ENCODE data around the gene NAALADL2.

The NAALADL2 gene

GRCh38 chr3:175184392-175184791 lies 325.3 kb downstream of the NAALADL2 start:
- H3K27me3 Mint-ChIP-seq (ENCODE audit: low read depth), result no peaks in the 10 kb centered on the region
- H3K36me3 Mint-ChIP-seq (ENCODE audit: low read depth), result no peaks in the 10 kb centered on the region
- no peak for TF ChIP-seq CTCF (IDR thresholded peaks at IDR 0.05; ENCODE audit: unreplicated experiment in 3 of 3)
- no peaks in the 10 kb centered on the region for H3K4me1 Mint-ChIP-seq
- no peak overlapping the region for H3K27ac Mint-ChIP-seq
- H3K4me3 Mint-ChIP-seq, result no peak overlapping the region
- peaks cover 3% of the 10 kb centered on the region for H3K9me3 Mint-ChIP-seq

DNA sequence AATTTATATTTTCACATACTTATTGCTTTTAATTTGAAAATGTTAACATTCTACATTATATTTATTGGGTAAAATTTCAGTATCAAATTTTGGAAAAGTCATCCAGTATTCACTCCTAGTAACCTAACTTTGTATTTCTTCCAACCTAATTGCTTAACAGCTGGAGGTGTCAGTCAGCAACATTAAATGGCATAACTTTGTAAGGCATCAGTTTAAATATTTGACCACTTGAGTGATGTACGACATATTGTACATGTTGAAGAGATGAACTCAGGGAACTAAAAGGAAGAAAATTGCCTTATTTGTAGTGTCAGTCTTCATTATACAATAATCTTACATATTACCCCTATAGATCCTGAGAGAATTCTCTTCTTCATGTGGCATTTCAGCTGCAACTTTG lies 326.8 kb downstream of the NAALADL2 start:
- H3K4me3 Mint-ChIP-seq, result no peak overlapping the region
- H3K27me3 Mint-ChIP-seq (ENCODE audit: low read depth), result no peaks in the 10 kb centered on the region
- TF ChIP-seq CTCF (IDR thresholded peaks at IDR 0.05; ENCODE audit: unreplicated experiment in 3 of 3), result no peak
- H3K36me3 Mint-ChIP-seq (ENCODE audit: low read depth), result no peaks in the 10 kb centered on the region
- no peaks in the 10 kb centered on the region for H3K4me1 Mint-ChIP-seq
- H3K9me3 Mint-ChIP-seq, result peaks cover 8% of the 10 kb centered on the region
- H3K27ac Mint-ChIP-seq, result no peak overlapping the region

DNA sequence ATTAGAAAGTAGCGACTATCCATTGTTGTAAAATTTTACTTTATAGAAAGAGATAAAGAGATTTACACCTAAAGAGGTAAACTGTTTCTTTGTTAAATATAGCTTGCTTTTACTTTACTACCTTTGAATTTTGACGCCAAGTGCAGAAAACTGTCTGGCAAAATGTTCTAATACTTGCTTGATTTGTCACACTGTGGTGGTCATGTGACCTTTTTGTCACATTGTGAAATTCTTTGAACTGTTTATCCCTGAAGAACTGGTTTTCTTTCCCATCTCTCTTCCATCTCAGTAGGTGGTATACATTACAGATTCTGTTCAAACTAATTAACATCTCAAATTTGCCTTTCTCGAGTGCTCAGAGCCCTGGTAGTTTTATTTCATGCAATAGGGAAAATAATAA lies 327.4 kb downstream of the NAALADL2 start:
- H3K4me3 Mint-ChIP-seq, result no peak overlapping the region
- no peaks in the 10 kb centered on the region for H3K36me3 Mint-ChIP-seq (ENCODE audit: low read depth)
- peaks cover 8% of the 10 kb centered on the region for H3K9me3 Mint-ChIP-seq
- no peak overlapping the region for H3K27ac Mint-ChIP-seq
- H3K27me3 Mint-ChIP-seq (ENCODE audit: low read depth), result no peaks in the 10 kb centered on the region
- no peak for TF ChIP-seq CTCF (IDR thresholded peaks at IDR 0.05; ENCODE audit: unreplicated experiment in 3 of 3)
- H3K4me1 Mint-ChIP-seq, result no peaks in the 10 kb centered on the region

- no peak for TF ChIP-seq CTCF (IDR thresholded peaks at IDR 0.05; ENCODE audit: unreplicated experiment in 3 of 3)
Measured at GRCh38 chr3:175187586-175187985, 328.5 kb downstream of the NAALADL2 start.

DNA sequence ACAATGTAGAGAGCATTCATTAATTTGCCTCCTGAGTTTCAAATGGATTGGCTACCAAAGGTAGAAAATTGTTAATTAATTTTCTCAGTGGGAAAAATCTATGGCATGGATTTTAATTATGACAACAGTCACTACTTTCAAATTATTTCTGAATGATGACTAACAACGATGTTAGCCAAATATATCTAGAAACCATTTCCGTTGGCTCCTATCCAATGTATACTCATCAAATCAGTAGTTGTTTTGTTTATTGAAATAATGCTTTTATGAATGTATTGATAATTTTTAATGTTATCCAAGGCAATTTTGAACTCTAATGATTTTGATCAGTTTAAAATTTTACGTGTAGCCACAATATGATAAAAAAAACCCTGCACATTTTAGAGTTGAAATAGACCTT lies 333.4 kb downstream of the NAALADL2 start:
- no peak overlapping the region for H3K4me3 Mint-ChIP-seq
- no peak for TF ChIP-seq CTCF (IDR thresholded peaks at IDR 0.05; ENCODE audit: unreplicated experiment in 3 of 3)
- peaks cover 14% of the 10 kb centered on the region for H3K9me3 Mint-ChIP-seq
- no peaks in the 10 kb centered on the region for H3K27me3 Mint-ChIP-seq (ENCODE audit: low read depth)
- no peaks in the 10 kb centered on the region for H3K4me1 Mint-ChIP-seq
- H3K27ac Mint-ChIP-seq, result no peak overlapping the region
- H3K36me3 Mint-ChIP-seq (ENCODE audit: low read depth), result no peaks in the 10 kb centered on the region

More at GRCh38 chr3:175187586-175187985, 328.5 kb downstream of the NAALADL2 start:
- H3K4me3 Mint-ChIP-seq, result no peak overlapping the region
- no peaks in the 10 kb centered on the region for H3K4me1 Mint-ChIP-seq
- no peaks in the 10 kb centered on the region for H3K36me3 Mint-ChIP-seq (ENCODE audit: low read depth)
- H3K27ac Mint-ChIP-seq, result no peak overlapping the region
- no peaks in the 10 kb centered on the region for H3K27me3 Mint-ChIP-seq (ENCODE audit: low read depth)
- H3K9me3 Mint-ChIP-seq, result peaks cover 8% of the 10 kb centered on the region

- Mint-ChIP-seq H3K27ac (no peak overlapping the region), H3K36me3 (ENCODE audit: low read depth) (no peaks in the 10 kb centered on the region), H3K27me3 (ENCODE audit: low read depth) (no peaks in the 10 kb centered on the region), H3K9me3 (peaks cover 12% of the 10 kb centered on the region), H3K4me1 (no peaks in the 10 kb centered on the region), H3K4me3 (no peak overlapping the region)
- TF ChIP-seq CTCF (IDR thresholded peaks at IDR 0.05; ENCODE audit: unreplicated experiment in 3 of 3), result no peak
Measured at GRCh38 chr3:175193815-175194518, 334.8 kb downstream of the NAALADL2 start.
